Gastroesophageal sphincter (tissue), 4 donors: ENCODE data around the gene PPP2R3A. TPM values are rescaled to one million over a fixed set of nuclear protein-coding genes. Genes with fewer than 3 reads are reported as not detected.
A peak's percentile ranks its signal among the peaks of the same experiment; 100 is the strongest.

Source experiments
- ATAC-seq: fragments of 150-250 bp; one replicate; pipeline ENCODE4 v1.9.1; 2016; ENCODE audit warnings: mild to moderate bottlenecking, moderate library complexity
- H3K27ac ChIP-seq, 4 donors: fragments of 200-600 bp; sonication (generic) in 3 of 4; 1 replicate in 3 of 4; 2 replicates in 1 of 4; pipeline ENCODE4 v1.5.1; 2016 to 2019
- H3K27me3 ChIP-seq: fragments of 200-600 bp; sonication (generic); one replicate; pipeline ENCODE4 v1.5.1; 2019
- H3K36me3 ChIP-seq, 2 donors: fragments of 200-600 bp; sonication (generic); one replicate each; pipeline ENCODE4 v1.5.1; 2019; ENCODE audit warnings: control low read depth in 1 of 2
- H3K4me1 ChIP-seq, 3 donors: fragments of 200-600 bp; sonication (generic); 1 replicate in 2 of 3; 2 replicates in 1 of 3; pipeline ENCODE4 v1.5.1; 2016 to 2019; ENCODE audit warnings: control low read depth in 2 of 3
- H3K4me3 ChIP-seq, 2 donors: fragments of 200-600 bp; sonication (generic); one replicate each; pipeline ENCODE4 v1.5.1; 2019; ENCODE audit warnings: mild to moderate bottlenecking in 1 of 2, moderate library complexity in 1 of 2
- H3K9me3 ChIP-seq, 3 donors: fragments of 200-600 bp; sonication (generic); one replicate each; pipeline ENCODE4 v1.5.1; 2017 to 2019; ENCODE audit warnings: control low read depth in 2 of 3
- EP300 ChIP-seq: sonication (generic); formaldehyde crosslinking; IDR thresholded peaks from one replicate; pipeline ENCODE4 v1.6.1; 2017; ENCODE audit warnings: antibody characterized with exemption, mild to moderate bottlenecking
- POLR2A ChIP-seq, 2 donors: fragments of 450-650 bp; IDR thresholded peaks; one replicate each; pipeline ENCODE4 v1.6.1; 2017; ENCODE audit warnings: antibody characterized with exemption in 2 of 2, mild to moderate bottlenecking in 2 of 2, moderate library complexity in 1 of 2
- POLR2AphosphoS5 ChIP-seq: sonication (generic); formaldehyde crosslinking; IDR thresholded peaks from one replicate; pipeline ENCODE4 v1.6.1; 2017; ENCODE audit warnings: antibody characterized with exemption
- WGBS, 2 donors: methylation state at CpG; one replicate each; pipeline ENCODE4 v1.1.5; 2018; ENCODE audit warnings: low coverage in 1 of 2; 5-methylcytosine and 5-hydroxymethylcytosine counted together
- total RNA-seq, 4 donors: library from RNA; depleted of rRNA; stranded (reverse); fragments of >200 nt; gene quantifications; one replicate each; pipeline ENCODE4 v1.1.0, GENCODE V29; 2016
- TF ChIP-seq, protein P1 (sequence below), 4 experiments: fragments of 200-600 bp in 2 of 4; fragments of 450-650 bp in 2 of 4; sonication (generic) in 1 of 4; IDR thresholded peaks; one replicate each; pipeline ENCODE4 v1.5.1; 2017 to 2019; ENCODE audit warnings: antibody characterized with exemption in 4 of 4, mild to moderate bottlenecking in 2 of 4, moderate library complexity in 2 of 4

PPP2R3A gene, protein sequence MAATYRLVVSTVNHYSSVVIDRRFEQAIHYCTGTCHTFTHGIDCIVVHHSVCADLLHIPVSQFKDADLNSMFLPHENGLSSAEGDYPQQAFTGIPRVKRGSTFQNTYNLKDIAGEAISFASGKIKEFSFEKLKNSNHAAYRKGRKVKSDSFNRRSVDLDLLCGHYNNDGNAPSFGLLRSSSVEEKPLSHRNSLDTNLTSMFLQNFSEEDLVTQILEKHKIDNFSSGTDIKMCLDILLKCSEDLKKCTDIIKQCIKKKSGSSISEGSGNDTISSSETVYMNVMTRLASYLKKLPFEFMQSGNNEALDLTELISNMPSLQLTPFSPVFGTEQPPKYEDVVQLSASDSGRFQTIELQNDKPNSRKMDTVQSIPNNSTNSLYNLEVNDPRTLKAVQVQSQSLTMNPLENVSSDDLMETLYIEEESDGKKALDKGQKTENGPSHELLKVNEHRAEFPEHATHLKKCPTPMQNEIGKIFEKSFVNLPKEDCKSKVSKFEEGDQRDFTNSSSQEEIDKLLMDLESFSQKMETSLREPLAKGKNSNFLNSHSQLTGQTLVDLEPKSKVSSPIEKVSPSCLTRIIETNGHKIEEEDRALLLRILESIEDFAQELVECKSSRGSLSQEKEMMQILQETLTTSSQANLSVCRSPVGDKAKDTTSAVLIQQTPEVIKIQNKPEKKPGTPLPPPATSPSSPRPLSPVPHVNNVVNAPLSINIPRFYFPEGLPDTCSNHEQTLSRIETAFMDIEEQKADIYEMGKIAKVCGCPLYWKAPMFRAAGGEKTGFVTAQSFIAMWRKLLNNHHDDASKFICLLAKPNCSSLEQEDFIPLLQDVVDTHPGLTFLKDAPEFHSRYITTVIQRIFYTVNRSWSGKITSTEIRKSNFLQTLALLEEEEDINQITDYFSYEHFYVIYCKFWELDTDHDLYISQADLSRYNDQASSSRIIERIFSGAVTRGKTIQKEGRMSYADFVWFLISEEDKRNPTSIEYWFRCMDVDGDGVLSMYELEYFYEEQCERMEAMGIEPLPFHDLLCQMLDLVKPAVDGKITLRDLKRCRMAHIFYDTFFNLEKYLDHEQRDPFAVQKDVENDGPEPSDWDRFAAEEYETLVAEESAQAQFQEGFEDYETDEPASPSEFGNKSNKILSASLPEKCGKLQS (N-terminal part only)
- total RNA-seq = 10 to 100 TPM; 22.5 to 31.8 (median 27.8) TPM

DNA sequence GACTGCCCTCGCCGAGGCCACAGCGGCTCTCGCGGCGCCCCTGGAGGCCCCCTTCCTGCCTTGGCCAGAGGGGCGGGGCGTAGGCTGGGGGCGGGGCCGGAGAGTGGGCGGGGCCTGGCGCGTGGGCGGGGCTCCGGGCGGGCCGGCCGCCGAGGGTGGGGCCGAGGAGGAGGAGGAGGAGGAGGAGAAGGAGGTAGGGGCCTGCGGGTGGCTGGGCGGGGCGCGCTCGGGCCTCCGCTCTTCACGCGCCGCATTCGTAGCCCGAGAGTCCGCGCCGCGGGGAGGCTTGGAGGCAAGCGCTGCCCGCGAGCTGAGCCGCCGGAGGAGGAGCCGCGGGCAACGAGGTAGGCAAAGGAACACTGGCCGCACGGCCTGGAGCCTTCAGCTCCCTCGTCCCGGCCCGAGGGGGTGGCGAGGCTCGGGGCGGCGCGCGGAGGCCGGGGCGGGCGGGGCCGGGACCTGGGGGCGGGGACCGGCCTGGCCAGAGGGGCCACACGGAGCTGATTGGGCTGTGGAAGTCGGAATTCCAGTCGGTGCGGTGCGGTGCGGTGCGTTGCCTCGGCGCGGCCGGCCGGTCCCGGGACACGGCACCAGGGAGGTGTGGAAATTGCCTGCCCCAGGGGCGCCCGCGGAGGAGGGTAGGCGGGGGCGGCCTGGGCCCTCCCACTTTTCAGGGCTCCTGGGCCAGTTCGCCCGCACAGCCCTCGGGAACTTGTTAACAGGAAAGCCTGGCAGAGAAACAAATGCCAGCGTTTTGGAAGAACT, at the start of gene PPP2R3A:
Gene PPP2R3A, plus strand, starts transcription at position 223 of the 765 bp plus-strand sequence. CDS start 35,771 bp downstream, outside the sequence.
- Histone ChIP-seq H3K27me3 (no peaks in the 10 kb centered on the region), H3K36me3 (no peaks in the 10 kb centered on the region), H3K4me1 (peaks cover 0 to 54% (median 0%) of the 10 kb centered on the region in 3 donors), H3K9me3 (peaks cover 0 to 4% (median 0%) of the 10 kb centered on the region in 3 donors), H3K27ac (peak within 1 kb of the TSS; percentile 86 to 98 (median 96)), H3K4me3 (peak within 1 kb of the TSS; percentile 78 to 89)
- WGBS, 2 donors = no CpG with 5 or more reads among the region's 83 CpGs
- peak; percentile 94 for ATAC-seq
- TF ChIP-seq, protein P1, sequence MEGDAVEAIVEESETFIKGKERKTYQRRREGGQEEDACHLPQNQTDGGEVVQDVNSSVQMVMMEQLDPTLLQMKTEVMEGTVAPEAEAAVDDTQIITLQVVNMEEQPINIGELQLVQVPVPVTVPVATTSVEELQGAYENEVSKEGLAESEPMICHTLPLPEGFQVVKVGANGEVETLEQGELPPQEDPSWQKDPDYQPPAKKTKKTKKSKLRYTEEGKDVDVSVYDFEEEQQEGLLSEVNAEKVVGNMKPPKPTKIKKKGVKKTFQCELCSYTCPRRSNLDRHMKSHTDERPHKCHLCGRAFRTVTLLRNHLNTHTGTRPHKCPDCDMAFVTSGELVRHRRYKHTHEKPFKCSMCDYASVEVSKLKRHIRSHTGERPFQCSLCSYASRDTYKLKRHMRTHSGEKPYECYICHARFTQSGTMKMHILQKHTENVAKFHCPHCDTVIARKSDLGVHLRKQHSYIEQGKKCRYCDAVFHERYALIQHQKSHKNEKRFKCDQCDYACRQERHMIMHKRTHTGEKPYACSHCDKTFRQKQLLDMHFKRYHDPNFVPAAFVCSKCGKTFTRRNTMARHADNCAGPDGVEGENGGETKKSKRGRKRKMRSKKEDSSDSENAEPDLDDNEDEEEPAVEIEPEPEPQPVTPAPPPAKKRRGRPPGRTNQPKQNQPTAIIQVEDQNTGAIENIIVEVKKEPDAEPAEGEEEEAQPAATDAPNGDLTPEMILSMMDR (IDR thresholded peaks at IDR 0.05) = no peak
- TF ChIP-seq POLR2A (IDR thresholded peaks at IDR 0.05) (peak; percentile 38 to 60), EP300 (no peak), POLR2AphosphoS5 (peak; percentile 41)

DNA sequence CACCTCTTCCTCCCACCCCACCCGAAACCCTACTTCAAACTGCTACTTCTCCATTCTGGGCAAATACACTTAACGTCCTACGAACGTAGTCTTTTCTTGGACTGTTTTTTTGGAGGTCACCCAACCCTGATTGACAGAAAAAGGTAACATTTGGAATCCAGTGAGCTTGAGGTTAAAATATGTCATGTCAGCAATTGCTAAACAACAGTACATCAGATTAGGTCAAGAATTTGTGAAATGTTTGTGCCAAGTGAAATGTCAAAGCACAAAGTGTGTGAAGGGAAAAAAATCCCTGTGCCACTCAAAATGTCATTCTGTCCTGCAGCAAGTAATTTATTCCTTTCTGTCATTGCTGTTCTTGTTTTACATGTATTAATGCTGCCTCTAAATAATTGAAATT, 49.2 kb upstream of the PPP2R3A start:
- H3K9me3 ChIP-seq = no peaks in the 10 kb centered on the region
- no peak for TF ChIP-seq POLR2AphosphoS5
- TF ChIP-seq, protein P1 (IDR thresholded peaks at IDR 0.05) = no peak
- TF ChIP-seq EP300 = no peak
- no peak for TF ChIP-seq POLR2A (IDR thresholded peaks at IDR 0.05)
- H3K36me3 ChIP-seq = no peaks in the 10 kb centered on the region
- H3K4me1 ChIP-seq = no peaks in the 10 kb centered on the region
- ATAC-seq = no peak
- no peaks in the 10 kb centered on the region for H3K27me3 ChIP-seq
- WGBS, 2 donors = 54 to 60% methylated on average over 4 of the region's 4 CpGs
- no peak overlapping the region for H3K27ac ChIP-seq
- H3K4me3 ChIP-seq = no peak overlapping the region

DNA sequence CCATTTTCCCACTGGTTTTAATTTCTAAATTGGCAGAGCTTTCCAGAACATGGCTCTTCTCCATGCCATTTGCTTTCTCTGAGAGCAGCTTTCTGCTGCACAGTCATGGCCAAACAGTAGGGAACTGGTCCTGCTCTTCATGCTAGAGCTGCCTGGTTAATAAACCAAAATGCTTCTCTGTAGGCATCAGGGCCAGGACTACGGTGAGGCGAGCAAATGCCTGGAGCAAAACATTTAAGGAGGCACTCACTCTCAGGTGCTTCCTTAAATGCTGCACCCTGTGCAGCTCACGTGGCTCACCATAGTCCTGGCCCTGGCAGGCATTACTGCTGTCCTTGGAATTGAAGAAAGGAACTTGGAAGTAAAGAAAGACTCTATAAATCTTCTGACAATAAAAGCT, 48.5 kb upstream of the PPP2R3A start:
- no peak overlapping the region for H3K27ac ChIP-seq
- no peaks in the 10 kb centered on the region for H3K36me3 ChIP-seq
- no peaks in the 10 kb centered on the region for H3K27me3 ChIP-seq
- no peak for ATAC-seq
- no peak for TF ChIP-seq POLR2AphosphoS5
- TF ChIP-seq POLR2A (IDR thresholded peaks at IDR 0.05) = no peak
- TF ChIP-seq EP300 = no peak
- TF ChIP-seq, protein P1 (IDR thresholded peaks at IDR 0.05) = no peak
- WGBS, 2 donors = 40 to 50% methylated on average over 1 of the region's 3 CpGs
- H3K4me1 ChIP-seq = no peaks in the 10 kb centered on the region
- H3K9me3 ChIP-seq = no peaks in the 10 kb centered on the region
- no peak overlapping the region for H3K4me3 ChIP-seq

DNA sequence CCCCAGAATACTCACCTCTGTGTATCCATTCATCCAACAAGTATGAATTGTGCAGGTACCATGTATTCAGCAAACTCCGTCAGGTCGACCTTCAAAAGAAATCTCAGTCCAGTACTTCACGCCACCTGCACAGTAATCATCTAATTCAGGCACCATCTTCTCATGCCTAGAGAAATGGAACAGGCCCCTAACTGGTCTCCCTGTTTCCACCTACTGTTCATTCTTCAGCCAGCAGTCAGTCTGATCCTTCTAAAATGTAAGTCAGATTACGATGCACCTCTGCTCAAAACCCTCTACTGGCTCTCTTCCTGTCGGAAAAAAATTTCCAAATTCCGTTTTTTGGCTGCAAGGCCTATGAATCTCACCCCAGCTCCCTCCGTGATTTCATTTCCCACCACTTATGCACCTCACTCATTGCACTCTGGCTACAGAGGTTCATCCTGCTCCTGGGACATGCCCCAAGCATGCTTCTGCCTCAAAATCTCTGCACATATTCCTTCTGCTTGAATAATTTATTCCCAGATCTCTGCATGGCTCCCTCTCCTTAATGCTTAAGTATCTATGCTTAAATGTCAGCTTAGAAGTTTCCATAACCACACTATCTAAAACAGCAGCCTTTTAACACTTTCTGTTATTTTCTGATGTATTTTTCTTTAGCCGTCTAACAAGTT, 47.5 kb upstream of the PPP2R3A start:
- no peaks in the 10 kb centered on the region for H3K36me3 ChIP-seq
- no peak for TF ChIP-seq POLR2A (IDR thresholded peaks at IDR 0.05)
- no peak for TF ChIP-seq POLR2AphosphoS5
- no peak for TF ChIP-seq EP300
- TF ChIP-seq, protein P1 (IDR thresholded peaks at IDR 0.05) = no peak
- H3K4me1 ChIP-seq = no peaks in the 10 kb centered on the region
- H3K27ac ChIP-seq = no peak overlapping the region
- no peaks in the 10 kb centered on the region for H3K27me3 ChIP-seq
- no peaks in the 10 kb centered on the region for H3K9me3 ChIP-seq
- no peak for ATAC-seq
- no peak overlapping the region for H3K4me3 ChIP-seq
- WGBS, 2 donors = 84 to 88% methylated on average over 5 to 8 of the region's 8 CpGs
